Esophagus squamous epithelium (tissue), 4 donors: ENCODE data around the gene CLDN20.

Source experiments
- CTCF ChIP-seq, 6 experiments: fragments of 450-650 bp in 4 of 6; fragments of 200-600 bp in 2 of 6; sonication (generic) in 2 of 6; IDR thresholded peaks; one replicate each; pipeline ENCODE4 v1.5.1; 2016 to 2019; ENCODE audit warnings: antibody characterized with exemption in 6 of 6, mild to moderate bottlenecking in 4 of 6, moderate library complexity in 4 of 6
- POLR2A ChIP-seq, 4 donors: fragments of 450-650 bp; IDR thresholded peaks; one replicate each; pipeline ENCODE4 v1.6.1; 2017; ENCODE audit warnings: antibody characterized with exemption in 4 of 4, mild to moderate bottlenecking in 4 of 4, moderate library complexity in 3 of 4

GRCh38 chr6:155273431-155273830 is 9.6 kb downstream of the CLDN20 start:
- TF ChIP-seq CTCF (IDR thresholded peaks at IDR 0.05) (no peak), POLR2A (IDR thresholded peaks at IDR 0.05) (no peak)
